Thyroid gland (tissue), 4 donors: ENCODE measurements around the gene AMPD3.

Source experiments
- CTCF ChIP-seq, 6 experiments: fragments of 200-600 bp in 3 of 6; fragments of 450-650 bp in 3 of 6; sonication (generic) in 3 of 6; IDR thresholded peaks; one replicate each; pipeline ENCODE4 v1.5.1; 2016 to 2019; ENCODE audit warnings: antibody characterized with exemption in 6 of 6, mild to moderate bottlenecking in 2 of 6, inconsistent platforms in 1 of 6, moderate library complexity in 1 of 6
- POLR2A ChIP-seq, 2 donors: fragments of 450-650 bp; IDR thresholded peaks; one replicate each; pipeline ENCODE4 v1.6.1; 2017; ENCODE audit warnings: antibody characterized with exemption in 2 of 2, mild to moderate bottlenecking in 2 of 2, moderate library complexity in 1 of 2

GRCh38 chr11:10515418-10515817 is 60.4 kb downstream of the AMPD3 start:
- TF ChIP-seq CTCF (IDR thresholded peaks at IDR 0.05) (no peak), POLR2A (IDR thresholded peaks at IDR 0.05) (no peak)
